Measurements from ENCODE around the gene PVRIG. TPM values are rescaled to one million over a fixed set of nuclear protein-coding genes. Genes with fewer than 3 reads are reported as not detected.
"Not testable (repeated sequence)": the region's sequence is repeated elsewhere in the genome, so short reads cannot be mapped to it uniquely, and the experiment has no call there.

Gene PVRIG
- total RNA-seq, 2 donors from 2014 or later: not detected

GRCh38 chr7:100212631-100213286, 7.0 kb upstream of the PVRIG start:
- H3K9ac ChIP-seq (ENCODE audit: extremely low read depth, low read length, poor library complexity, severe bottlenecking): no peak overlapping the region
- H3K4me3 Mint-ChIP-seq: no peak overlapping the region
- H3K36me3 Mint-ChIP-seq (ENCODE audit: low read depth): no peaks in the 10 kb centered on the region
- TF ChIP-seq, protein P1, sequence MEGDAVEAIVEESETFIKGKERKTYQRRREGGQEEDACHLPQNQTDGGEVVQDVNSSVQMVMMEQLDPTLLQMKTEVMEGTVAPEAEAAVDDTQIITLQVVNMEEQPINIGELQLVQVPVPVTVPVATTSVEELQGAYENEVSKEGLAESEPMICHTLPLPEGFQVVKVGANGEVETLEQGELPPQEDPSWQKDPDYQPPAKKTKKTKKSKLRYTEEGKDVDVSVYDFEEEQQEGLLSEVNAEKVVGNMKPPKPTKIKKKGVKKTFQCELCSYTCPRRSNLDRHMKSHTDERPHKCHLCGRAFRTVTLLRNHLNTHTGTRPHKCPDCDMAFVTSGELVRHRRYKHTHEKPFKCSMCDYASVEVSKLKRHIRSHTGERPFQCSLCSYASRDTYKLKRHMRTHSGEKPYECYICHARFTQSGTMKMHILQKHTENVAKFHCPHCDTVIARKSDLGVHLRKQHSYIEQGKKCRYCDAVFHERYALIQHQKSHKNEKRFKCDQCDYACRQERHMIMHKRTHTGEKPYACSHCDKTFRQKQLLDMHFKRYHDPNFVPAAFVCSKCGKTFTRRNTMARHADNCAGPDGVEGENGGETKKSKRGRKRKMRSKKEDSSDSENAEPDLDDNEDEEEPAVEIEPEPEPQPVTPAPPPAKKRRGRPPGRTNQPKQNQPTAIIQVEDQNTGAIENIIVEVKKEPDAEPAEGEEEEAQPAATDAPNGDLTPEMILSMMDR (conservative IDR thresholded peaks at IDR 0.05): no peak
- H3K36me3 ChIP-seq (ENCODE audit: control insufficient read depth, insufficient read depth, low read length): no peaks in the 10 kb centered on the region
- H3K27ac Mint-ChIP-seq: no peak overlapping the region
- DNase-seq: no peak
- H3K27me3 Mint-ChIP-seq (ENCODE audit: insufficient read depth): peaks cover 24% of the 10 kb centered on the region
- H3K4me1 ChIP-seq (ENCODE audit: control insufficient read depth, insufficient read depth, low read length): no peaks in the 10 kb centered on the region
- H3K9me3 ChIP-seq (ENCODE audit: control insufficient read depth, low read length): no peaks in the 10 kb centered on the region
- WGBS, 2 experiments (ENCODE audit: insufficient coverage in 1 of 2, insufficient read length in 1 of 2): 75 to 80% methylated on average over 4 of the region's 5 CpGs
- no peak overlapping the region for H3K27ac ChIP-seq (ENCODE audit: low read depth, low read length)
- no peaks in the 10 kb centered on the region for H3K27me3 ChIP-seq (ENCODE audit: control insufficient read depth, insufficient read depth, low read length, poor library complexity, severe bottlenecking)
- peaks cover 37% of the 10 kb centered on the region for H3K4me1 Mint-ChIP-seq
- no peaks in the 10 kb centered on the region for H3K9me3 Mint-ChIP-seq
- no peak overlapping the region for H3K4me3 ChIP-seq (ENCODE audit: low read length)

GRCh38 chr7:100213672-100214071, 6.1 kb upstream of the PVRIG start:
- Mint-ChIP-seq H3K27me3 (ENCODE audit: insufficient read depth) (peaks cover 17% of the 10 kb centered on the region), H3K9me3 (no peaks in the 10 kb centered on the region), H3K4me3 (no peak overlapping the region), H3K4me1 (peaks cover 35% of the 10 kb centered on the region), H3K36me3 (ENCODE audit: low read depth) (no peaks in the 10 kb centered on the region), H3K27ac (no peak overlapping the region)
- Histone ChIP-seq H3K4me3 (ENCODE audit: low read length) (no peak overlapping the region), H3K9me3 (ENCODE audit: control insufficient read depth, low read length) (no peaks in the 10 kb centered on the region), H3K4me1 (ENCODE audit: control insufficient read depth, insufficient read depth, low read length) (no peaks in the 10 kb centered on the region), H3K27me3 (ENCODE audit: control insufficient read depth, insufficient read depth, low read length, poor library complexity, severe bottlenecking) (no peaks in the 10 kb centered on the region), H3K36me3 (ENCODE audit: control insufficient read depth, insufficient read depth, low read length) (no peaks in the 10 kb centered on the region), H3K27ac (ENCODE audit: low read depth, low read length) (no peak overlapping the region), H3K9ac (ENCODE audit: extremely low read depth, low read length, poor library complexity, severe bottlenecking) (no peak overlapping the region)
- no peak for DNase-seq
- TF ChIP-seq, protein P1 (conservative IDR thresholded peaks at IDR 0.05): no peak
- 71 to 86% methylated on average over 1 to 6 of the region's 6 CpGs for WGBS, 2 experiments (ENCODE audit: insufficient coverage in 1 of 2, insufficient read length in 1 of 2)

DNA sequence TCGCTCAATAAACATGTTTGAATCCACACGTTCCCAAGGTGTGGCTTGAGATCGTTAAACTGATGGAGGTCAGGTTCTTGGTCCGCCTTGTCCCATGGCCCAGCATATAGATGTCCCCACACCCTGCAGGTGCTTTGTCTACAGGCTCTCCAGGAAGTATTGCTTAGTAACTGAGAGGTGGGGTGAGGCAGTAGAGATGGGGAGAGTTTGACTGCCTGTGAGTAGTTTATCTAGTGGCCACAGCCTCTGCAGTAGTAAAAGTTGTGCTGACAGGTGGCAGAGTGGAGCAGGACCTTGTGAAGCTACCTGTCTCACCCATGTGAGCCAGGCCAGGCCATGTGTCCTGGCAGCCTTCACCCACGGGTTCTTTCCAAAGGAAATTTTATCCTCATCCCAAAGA, 5.4 kb upstream of the PVRIG start:
- peaks cover 31% of the 10 kb centered on the region for H3K4me1 Mint-ChIP-seq
- H3K36me3 Mint-ChIP-seq (ENCODE audit: low read depth); H3K9ac ChIP-seq (ENCODE audit: extremely low read depth, low read length, poor library complexity, severe bottlenecking); H3K4me3 ChIP-seq (ENCODE audit: low read length); H3K27ac ChIP-seq (ENCODE audit: low read depth, low read length); H3K9me3 Mint-ChIP-seq; H3K9me3 ChIP-seq (ENCODE audit: control insufficient read depth, low read length); H3K4me3 Mint-ChIP-seq; H3K36me3 ChIP-seq (ENCODE audit: control insufficient read depth, insufficient read depth, low read length); H3K27me3 ChIP-seq (ENCODE audit: control insufficient read depth, insufficient read depth, low read length, poor library complexity, severe bottlenecking); H3K27ac Mint-ChIP-seq; H3K4me1 ChIP-seq (ENCODE audit: control insufficient read depth, insufficient read depth, low read length); DNase-seq: not testable (repeated sequence)
- H3K27me3 Mint-ChIP-seq (ENCODE audit: insufficient read depth): peaks cover 15% of the 10 kb centered on the region
- 60 to 86% methylated on average over 1 to 5 of the region's 5 CpGs for WGBS, 2 experiments (ENCODE audit: insufficient coverage in 1 of 2, insufficient read length in 1 of 2)

GRCh38 chr7:100215895-100216294, 3.9 kb upstream of the PVRIG start:
- Histone ChIP-seq H3K4me1 (ENCODE audit: control insufficient read depth, insufficient read depth, low read length) (no peaks in the 10 kb centered on the region), H3K27me3 (ENCODE audit: control insufficient read depth, insufficient read depth, low read length, poor library complexity, severe bottlenecking) (no peaks in the 10 kb centered on the region), H3K4me3 (ENCODE audit: low read length) (no peak overlapping the region), H3K9ac (ENCODE audit: extremely low read depth, low read length, poor library complexity, severe bottlenecking) (no peak overlapping the region), H3K27ac (ENCODE audit: low read depth, low read length) (no peak overlapping the region), H3K9me3 (ENCODE audit: control insufficient read depth, low read length) (no peaks in the 10 kb centered on the region), H3K36me3 (ENCODE audit: control insufficient read depth, insufficient read depth, low read length) (no peaks in the 10 kb centered on the region)
- no peaks in the 10 kb centered on the region for H3K9me3 Mint-ChIP-seq
- H3K4me1 Mint-ChIP-seq: peaks cover 24% of the 10 kb centered on the region
- peaks cover 2% of the 10 kb centered on the region for H3K36me3 Mint-ChIP-seq (ENCODE audit: low read depth)
- H3K4me3 Mint-ChIP-seq: no peak overlapping the region
- TF ChIP-seq, protein P1 (conservative IDR thresholded peaks at IDR 0.05): no peak
- no peak for DNase-seq
- H3K27ac Mint-ChIP-seq: no peak overlapping the region
- peaks cover 9% of the 10 kb centered on the region for H3K27me3 Mint-ChIP-seq (ENCODE audit: insufficient read depth)
- 92 to 97% methylated on average over 4 to 6 of the region's 6 CpGs for WGBS, 2 experiments (ENCODE audit: insufficient coverage in 1 of 2, insufficient read length in 1 of 2)
